OCI-LY3 (cell line): ENCODE data around the gene STIM2.

Source experiments
- H2AFZ ChIP-seq: fragments of 200-600, 300-600 bp; shearing (Covaris generic); 2 replicates; pipeline ENCODE4 v1.6.0; 2014; ENCODE audit warnings: antibody characterized with exemption, low read depth, low read length
- H3K27ac ChIP-seq: fragments of 200-600, 300-600 bp; sonication (generic); 2 replicates; pipeline ENCODE4 v1.5.1; 2014; ENCODE audit warnings: mild to moderate bottlenecking, low read length, moderate library complexity, mixed read lengths
- H3K27me3 ChIP-seq: fragments of 200-600, 300-600 bp; sonication (generic); 2 replicates; pipeline ENCODE4 v1.6.1; 2014; ENCODE audit warnings: low read depth, low read length, mixed read lengths
- H3K36me3 ChIP-seq: fragments of 200-600, 300-600 bp; sonication (generic); replicated peaks from 2 replicates; pipeline ENCODE3; 2014; ENCODE audit warnings: low read depth, low read length, mixed read lengths
- H3K4me1 ChIP-seq: fragments of 300-600, 200-600 bp; sonication (generic); 2 replicates; pipeline ENCODE4 v1.6.1; 2014; ENCODE audit warnings: low read length, mixed read lengths
- H3K4me2 ChIP-seq: fragments of 200-600, 300-600 bp; sonication (generic); 2 replicates; pipeline ENCODE4 v1.6.1; 2014; ENCODE audit warnings: low read length, mixed read lengths
- H3K4me3 ChIP-seq: fragments of 300-600, 200-600 bp; sonication (generic); 2 replicates; pipeline ENCODE4 v1.5.1; 2014; ENCODE audit warnings: antibody characterized with exemption, mild to moderate bottlenecking, low read length, moderate library complexity
- H3K79me2 ChIP-seq: fragments of 300-600, 200-600 bp; shearing (Covaris generic); 2 replicates; pipeline ENCODE4 v1.6.1; 2014; ENCODE audit warnings: mild to moderate bottlenecking, low read length, mixed read lengths
- H3K9ac ChIP-seq: fragments of 300-600, 200-600 bp; shearing (Covaris generic); 2 replicates; pipeline ENCODE4 v1.6.0; 2014; ENCODE audit warnings: mild to moderate bottlenecking, low read length, moderate library complexity
- H3K9me3 ChIP-seq: fragments of 200-600, 300-600 bp; shearing (Covaris generic); 2 replicates; pipeline ENCODE4 v1.6.1; 2014; ENCODE audit warnings: low read length, mixed read lengths; ENCODE audit not compliant: insufficient read depth
- H4K20me1 ChIP-seq: fragments of 200-600, 300-600 bp; sonication (generic); 2 replicates; pipeline ENCODE4 v1.6.1; 2016; ENCODE audit warnings: low read length, mixed read lengths; ENCODE audit not compliant: insufficient read depth
- CTCF ChIP-seq: fragments of 200-600, 300-600 bp; sonication (generic); IDR thresholded peaks from 2 replicates; pipeline ENCODE4 v1.5.1; 2014; ENCODE audit warnings: antibody characterized with exemption, low read length, low read depth
- EZH2phosphoT487 ChIP-seq: fragments of 200-600 bp; shearing (Covaris generic); IDR thresholded peaks from 2 replicates; pipeline ENCODE4 v1.6.1; 2018; ENCODE audit warnings: antibody characterized with exemption, mixed run types, low read depth

STIM2 gene

GRCh38 chr4:26858947-26859401 is 1.7 kb upstream of the STIM2 start:
- H3K4me2 ChIP-seq = peak overlapping the region; percentile 91
- H3K27me3 ChIP-seq = peaks cover 10% of the 10 kb centered on the region; the same call in 1 of the 2 replicates
- peak overlapping the region; percentile 90 for H3K4me3 ChIP-seq
- peaks cover 38% of the 10 kb centered on the region for H3K4me1 ChIP-seq
- H4K20me1 ChIP-seq = peaks cover 14% of the 10 kb centered on the region; the same call in 1 of the 2 replicates
- no peak overlapping the region for H2AFZ ChIP-seq
- no peaks in the 10 kb centered on the region for H3K36me3 ChIP-seq
- H3K27ac ChIP-seq = no peak overlapping the region
- no peaks in the 10 kb centered on the region for H3K9me3 ChIP-seq
- H3K9ac ChIP-seq = peak overlapping the region; percentile 76
- TF ChIP-seq EZH2phosphoT487 = no peak
- no peak for TF ChIP-seq CTCF
- peaks cover 24% of the 10 kb centered on the region for H3K79me2 ChIP-seq

- H3K9ac ChIP-seq = peak overlapping the region; percentile 78
- peaks cover 14% of the 10 kb centered on the region; the same call in 1 of the 2 replicates for H4K20me1 ChIP-seq
- H2AFZ ChIP-seq = peak overlapping the region; percentile 92
- no peaks in the 10 kb centered on the region for H3K9me3 ChIP-seq
- H3K27me3 ChIP-seq = peaks cover 9% of the 10 kb centered on the region; the same call in 1 of the 2 replicates
- TF ChIP-seq CTCF (no peak), EZH2phosphoT487 (no peak)
- peak overlapping the region; percentile 90 for H3K4me3 ChIP-seq
- no peaks in the 10 kb centered on the region for H3K36me3 ChIP-seq
- H3K79me2 ChIP-seq = peaks cover 27% of the 10 kb centered on the region
- H3K4me1 ChIP-seq = peaks cover 39% of the 10 kb centered on the region
- peak overlapping the region; percentile 91 for H3K4me2 ChIP-seq
- peak overlapping the region; percentile 30; the same call in 1 of the 2 replicates for H3K27ac ChIP-seq
Observed at GRCh38 chr4:26859762-26860156, 882 bp upstream of the STIM2 start.

GRCh38 chr4:26860922-26861433 is 337 bp downstream of the STIM2 start:
- Histone ChIP-seq H3K4me3 (peak overlapping the region; percentile 90), H3K79me2 (peaks cover 34% of the 10 kb centered on the region), H3K4me2 (peak overlapping the region; percentile 88), H3K9ac (peak overlapping the region; percentile 61), H2AFZ (no peak overlapping the region), H4K20me1 (peaks cover 15% of the 10 kb centered on the region; the same call in 1 of the 2 replicates), H3K4me1 (peaks cover 45% of the 10 kb centered on the region), H3K9me3 (no peaks in the 10 kb centered on the region), H3K27ac (peak overlapping the region; percentile 64), H3K27me3 (no peaks in the 10 kb centered on the region), H3K36me3 (no peaks in the 10 kb centered on the region)
- TF ChIP-seq CTCF = no peak
- no peak for TF ChIP-seq EZH2phosphoT487

- peak overlapping the region; percentile 90 for H3K4me3 ChIP-seq
- peaks cover 21% of the 10 kb centered on the region; the same call in 1 of the 2 replicates for H4K20me1 ChIP-seq
- no peaks in the 10 kb centered on the region for H3K9me3 ChIP-seq
- peaks cover 45% of the 10 kb centered on the region for H3K4me1 ChIP-seq
- TF ChIP-seq CTCF (no peak), EZH2phosphoT487 (no peak)
- peak overlapping the region; percentile 88 for H3K4me2 ChIP-seq
- peak overlapping the region; percentile 64 for H3K27ac ChIP-seq
- H3K9ac ChIP-seq = peak overlapping the region; percentile 61
- H2AFZ ChIP-seq = no peak overlapping the region
- peaks cover 39% of the 10 kb centered on the region for H3K79me2 ChIP-seq
- no peaks in the 10 kb centered on the region for H3K36me3 ChIP-seq
- H3K27me3 ChIP-seq = no peaks in the 10 kb centered on the region
Observed at GRCh38 chr4:26861434-26862186, 969 bp downstream of the STIM2 start.
